Tibial nerve (tissue), 3 donors: ENCODE results near the gene GPR63.

Experiments used
- CTCF ChIP-seq, 5 experiments: fragments of 200-600 bp in 3 of 5; fragments of 450-650 bp in 2 of 5; sonication (generic) in 3 of 5; IDR thresholded peaks; one replicate each; pipeline ENCODE4 v1.5.1; 2016 to 2019; ENCODE audit warnings: antibody characterized with exemption in 5 of 5, mild to moderate bottlenecking in 3 of 5, moderate library complexity in 2 of 5
- POLR2A ChIP-seq, 2 donors: fragments of 450-650 bp; IDR thresholded peaks; one replicate each; pipeline ENCODE4 v1.6.1; 2017; ENCODE audit warnings: antibody characterized with exemption in 2 of 2, mild to moderate bottlenecking in 2 of 2, moderate library complexity in 2 of 2

GRCh38 chr6:96837081-96837971, at the start of gene GPR63:
- TF ChIP-seq POLR2A (IDR thresholded peaks at IDR 0.05) (peak in 1 of 2 donors; percentile 13), CTCF (IDR thresholded peaks at IDR 0.05) (no peak)
